ENCODE data around the gene ZSWIM3.
"Not testable (repeated sequence)": the region's sequence is repeated elsewhere in the genome, so short reads cannot be mapped to it uniquely, and the experiment has no call there.

ZSWIM3 gene

GRCh38 chr20:45861221-45862075 lies 4.0 kb downstream of the ZSWIM3 start:
- DNase-seq = no peak

DNA sequence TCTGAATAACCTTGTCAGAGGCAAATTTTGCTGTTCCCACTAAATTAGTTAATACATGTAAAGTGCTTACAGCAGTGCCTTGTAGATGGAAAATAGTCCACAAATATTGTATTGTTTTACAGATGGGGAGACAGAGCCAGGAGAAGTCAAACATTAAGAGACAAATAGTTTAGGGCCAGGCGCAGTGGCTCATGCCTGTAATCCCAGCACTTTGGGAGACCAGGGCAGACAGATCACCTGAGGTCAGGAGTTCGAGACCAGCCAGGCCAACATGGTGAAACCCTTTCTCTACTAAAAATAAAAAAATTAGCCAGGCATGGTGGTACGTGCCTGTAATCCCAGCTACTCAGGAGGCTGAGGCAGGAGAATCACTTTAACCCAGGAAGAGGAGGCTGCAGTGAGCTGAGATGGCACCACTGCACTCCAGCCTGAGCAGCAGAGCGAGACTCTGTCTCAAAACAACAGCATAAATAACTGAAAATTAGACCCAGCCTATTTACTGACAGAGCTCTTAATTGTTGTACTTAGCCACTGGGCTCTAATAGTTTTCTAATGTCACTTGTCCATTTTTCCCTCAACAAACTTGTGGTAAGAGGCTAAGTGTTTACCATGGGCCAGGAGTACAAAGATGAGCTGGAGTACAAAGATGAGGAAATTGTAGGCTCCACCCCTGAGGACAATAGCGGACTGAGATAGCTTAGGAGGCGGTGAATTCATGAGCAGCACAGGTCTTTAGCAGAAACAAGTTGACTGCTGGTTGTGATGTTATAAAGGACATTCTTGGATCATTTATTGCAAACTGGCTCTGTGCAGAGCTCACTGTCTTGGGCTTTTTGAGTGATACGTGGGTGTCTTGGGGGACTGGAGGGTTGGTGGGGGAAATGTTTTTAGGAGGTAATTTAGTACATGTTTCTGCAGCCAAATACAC lies 6.4 kb downstream of the ZSWIM3 start:
- DNase-seq = no peak

- no peak for DNase-seq
These were observed 9.0 kb downstream of the ZSWIM3 start for GRCh38 chr20:45866454-45866853.

GRCh38 chr20:45867136-45867818 lies 9.9 kb downstream of the ZSWIM3 start:
- no peak for DNase-seq

GRCh38 chr20:45867819-45868176 lies 10.4 kb downstream of the ZSWIM3 start:
- no peak for DNase-seq

DNA sequence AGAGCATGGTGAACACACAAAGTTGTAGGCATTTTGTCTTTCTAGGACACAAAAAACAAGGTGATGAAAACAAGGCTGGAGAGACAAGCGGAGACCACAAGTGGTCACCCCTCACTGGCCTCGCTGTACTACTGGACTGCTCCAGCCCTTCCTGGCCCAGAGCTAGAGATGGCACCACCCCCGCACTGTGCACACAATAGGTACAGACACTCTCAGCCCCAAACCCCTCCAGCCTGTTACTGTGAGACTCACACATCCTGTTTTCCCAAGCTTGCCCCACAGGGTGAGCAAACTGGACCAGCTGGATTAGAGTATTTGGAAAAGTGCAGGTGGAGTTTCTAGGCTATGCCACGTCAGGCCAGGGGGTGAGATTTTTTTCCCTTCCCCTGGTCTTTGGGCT lies 15.2 kb downstream of the ZSWIM3 start:
- no peak for DNase-seq

DNA sequence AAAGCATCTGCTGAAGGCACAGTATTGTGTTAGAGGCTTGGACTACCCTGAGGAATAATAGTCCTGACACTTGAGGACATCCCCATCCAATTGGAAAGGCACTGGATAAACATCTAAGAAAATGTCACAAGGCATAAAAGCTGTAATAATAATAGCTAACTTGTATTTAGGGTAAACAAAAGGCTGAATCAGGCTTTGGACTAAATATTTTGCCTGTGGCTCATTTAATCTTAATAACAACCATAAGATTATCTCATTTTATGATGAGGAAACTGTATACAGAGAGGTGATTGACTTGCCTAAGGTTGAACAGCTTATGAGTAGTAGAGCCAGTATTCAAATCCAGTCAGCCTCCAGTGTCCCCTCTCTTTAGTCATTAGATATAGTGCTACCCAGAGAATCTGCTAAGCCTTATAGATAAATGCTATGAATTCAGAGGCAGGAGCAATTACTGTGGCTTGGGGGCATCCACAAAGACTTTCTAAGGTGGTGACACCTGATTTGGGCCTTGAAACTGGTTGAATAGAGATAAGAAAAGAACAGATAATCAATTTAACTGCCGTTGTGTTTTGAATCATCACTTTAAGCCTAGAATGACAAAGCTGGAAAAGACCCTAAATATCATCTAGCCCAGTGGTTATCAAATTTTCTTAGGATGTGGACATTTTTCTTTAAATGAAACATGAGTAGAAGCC lies 16.1 kb downstream of the ZSWIM3 start:
- no peak for DNase-seq

GRCh38 chr20:45874104-45874481 lies 16.7 kb downstream of the ZSWIM3 start:
- not testable (repeated sequence) for DNase-seq

GRCh38 chr20:45874576-45874975 lies 17.2 kb downstream of the ZSWIM3 start:
- no peak for DNase-seq

GRCh38 chr20:45878076-45878761 lies 20.8 kb downstream of the ZSWIM3 start:
- no peak for DNase-seq

DNA sequence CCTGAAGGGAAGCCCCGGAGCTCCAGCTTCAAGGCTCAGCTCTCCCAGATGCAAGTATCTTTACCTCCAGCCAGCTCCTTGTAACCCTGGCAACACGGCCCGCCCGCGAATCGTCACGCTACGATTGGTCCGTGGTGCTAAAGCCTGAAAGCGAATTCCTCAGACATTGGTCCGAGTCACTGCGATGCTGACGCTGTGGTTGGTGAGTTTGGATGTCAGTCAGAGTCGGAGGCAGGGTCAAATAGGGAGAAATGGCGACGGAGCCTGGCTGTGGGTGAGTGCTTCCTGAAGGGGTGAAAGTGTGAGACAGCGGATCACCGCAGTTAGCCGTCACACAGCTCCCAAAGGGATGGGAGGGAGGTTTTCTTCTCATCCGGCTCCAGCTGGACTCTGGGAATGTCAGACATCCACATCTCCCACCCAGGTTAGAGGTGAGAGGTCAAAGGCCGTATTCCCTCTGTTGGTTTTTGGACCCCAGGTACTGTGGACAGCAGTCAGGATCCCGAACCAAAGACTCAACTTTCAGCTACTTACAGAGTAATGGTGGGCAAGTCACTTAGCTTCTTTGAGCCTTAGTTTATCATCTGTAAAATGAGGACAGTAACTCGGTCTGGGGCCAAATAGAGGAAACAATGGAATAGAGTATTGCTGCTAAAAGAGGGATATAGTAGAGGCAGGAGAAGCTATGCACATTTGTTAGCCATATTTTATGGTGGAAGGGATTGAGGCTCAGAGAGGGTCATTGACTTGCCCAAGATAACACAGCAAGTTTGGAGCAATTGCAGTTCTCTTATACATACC lies 23.8 kb downstream of the ZSWIM3 start, which contains the start of gene ZSWIM1:
TSS of gene ZSWIM1 (plus strand) at position 240 of the 801 bp plus-strand sequence. CDS start 1,366 bp downstream, outside the sequence.
- peak; percentile 97 for DNase-seq

DNA sequence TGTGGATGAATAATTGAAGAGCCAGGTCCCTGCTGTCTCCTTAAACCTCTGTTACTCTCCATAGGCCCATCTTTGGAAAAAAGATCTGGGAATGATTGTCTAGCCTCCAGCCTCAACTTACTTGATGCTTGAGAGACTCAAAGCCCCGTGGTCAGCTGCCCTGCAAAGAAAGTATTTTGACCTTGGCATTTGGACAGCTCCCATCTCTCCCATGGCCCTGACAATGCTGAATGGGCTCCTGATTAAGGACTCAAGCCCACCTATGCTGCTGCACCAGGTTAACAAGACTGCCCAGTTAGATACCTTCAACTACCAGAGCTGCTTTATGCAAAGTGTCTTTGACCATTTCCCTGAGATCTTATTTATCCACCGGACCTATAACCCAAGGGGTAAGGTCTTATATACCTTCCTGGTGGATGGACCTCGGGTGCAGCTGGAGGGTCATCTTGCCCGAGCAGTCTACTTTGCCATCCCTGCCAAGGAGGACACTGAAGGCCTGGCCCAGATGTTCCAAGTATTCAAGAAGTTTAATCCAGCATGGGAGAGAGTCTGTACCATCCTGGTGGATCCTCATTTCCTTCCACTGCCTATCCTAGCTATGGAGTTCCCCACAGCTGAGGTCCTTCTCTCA lies 25.2 kb downstream of the ZSWIM3 start:
- DNase-seq = no peak

- DNase-seq = no peak
These were observed 25.7 kb downstream of the ZSWIM3 start for GRCh38 chr20:45883100-45883469.

GRCh38 chr20:45886590-45887345 lies 29.4 kb downstream of the ZSWIM3 start:
- DNase-seq = no peak

DNA sequence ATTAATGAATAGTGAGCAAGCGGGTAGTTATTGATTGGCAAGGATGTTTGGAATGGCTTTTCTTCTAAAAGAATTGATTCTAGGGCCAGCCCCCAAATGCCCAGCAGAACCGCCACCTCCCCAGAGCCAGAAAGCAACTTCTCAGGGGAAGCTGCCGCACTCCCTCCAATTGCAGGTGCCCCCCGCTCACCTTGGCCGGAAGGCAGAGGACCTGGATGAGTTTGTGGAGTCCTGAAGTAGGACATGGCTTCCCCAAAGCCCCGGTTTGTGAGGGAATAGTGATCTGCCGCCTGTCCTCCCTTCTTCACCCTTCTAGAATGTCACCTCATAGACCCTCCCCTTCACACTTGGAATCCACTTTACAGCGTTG lies 29.9 kb downstream of the ZSWIM3 start, which contains the start of gene SPATA25:
TSS of gene SPATA25 (minus strand) at position 277 of the 370 bp plus-strand sequence. CDS start at position 245, 32 bp downstream.
- DNase-seq = no peak

- DNase-seq = no peak
These were observed 31.3 kb downstream of the ZSWIM3 start for GRCh38 chr20:45888681-45889080.

GRCh38 chr20:45890077-45890984 lies 32.9 kb downstream of the ZSWIM3 start:
- peak; percentile 51 for DNase-seq

Data from NCI-H526 treated with DMSO at 0.1 percent for 48 hours (cell line).